Fibroblast of lung (primary cell): ENCODE measurements around the gene CCDC158.

ENCODE experiments used
- CTCF ChIP-seq, 2 donors: IDR thresholded peaks in 1 of 2; conservative IDR thresholded peaks in 1 of 2; 1 replicate in 1 of 2; 2 replicates in 1 of 2; pipeline ENCODE4 v1.5.1; 2011 to 2012; ENCODE audit warnings: low read length in 2 of 2, control low read depth in 1 of 2, inconsistent platforms in 1 of 2, low read depth in 1 of 2, mild to moderate bottlenecking in 1 of 2
- EZH2 ChIP-seq: IDR thresholded peaks from 2 replicates; pipeline ENCODE4 v1.5.1; 2012; ENCODE audit warnings: low read length, control low read depth, mild to moderate bottlenecking; ENCODE audit errors: missing control alignments

DNA sequence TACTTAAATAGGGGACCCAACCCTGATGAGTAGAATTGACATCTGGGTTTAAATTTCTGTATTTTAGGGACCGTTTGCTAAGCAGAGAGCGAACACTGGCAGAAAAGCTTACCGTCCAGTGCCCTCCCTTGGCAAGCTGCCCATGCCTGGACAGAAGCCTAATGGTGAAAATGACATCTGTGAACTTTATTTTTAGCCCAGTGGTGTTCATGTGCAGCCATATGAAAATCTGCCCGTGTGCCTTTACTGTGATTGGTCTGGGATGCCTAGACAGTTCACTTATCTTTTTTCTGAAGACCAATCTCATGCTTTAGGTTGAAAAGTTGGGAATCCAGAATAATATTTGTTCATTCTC lies 113.3 kb downstream of the CCDC158 start:
- TF ChIP-seq CTCF (conservative IDR thresholded peaks at IDR 0.05 in 1 of 2, IDR thresholded peaks at IDR 0.05 in 1 of 2; ENCODE audit: low read depth in 1 of 2, low read length in 2 of 2) (no peak), EZH2 (no peak)
